ENCODE data around the gene CASKIN1. TPM values are rescaled to one million over a fixed set of nuclear protein-coding genes. Genes with fewer than 3 reads are reported as not detected.
"Not testable (repeated sequence)": the region's sequence is repeated elsewhere in the genome, so short reads cannot be mapped to it uniquely, and the experiment has no call there.

CASKIN1 gene
- polyA plus RNA-seq, 3 donors: not detected

DNA sequence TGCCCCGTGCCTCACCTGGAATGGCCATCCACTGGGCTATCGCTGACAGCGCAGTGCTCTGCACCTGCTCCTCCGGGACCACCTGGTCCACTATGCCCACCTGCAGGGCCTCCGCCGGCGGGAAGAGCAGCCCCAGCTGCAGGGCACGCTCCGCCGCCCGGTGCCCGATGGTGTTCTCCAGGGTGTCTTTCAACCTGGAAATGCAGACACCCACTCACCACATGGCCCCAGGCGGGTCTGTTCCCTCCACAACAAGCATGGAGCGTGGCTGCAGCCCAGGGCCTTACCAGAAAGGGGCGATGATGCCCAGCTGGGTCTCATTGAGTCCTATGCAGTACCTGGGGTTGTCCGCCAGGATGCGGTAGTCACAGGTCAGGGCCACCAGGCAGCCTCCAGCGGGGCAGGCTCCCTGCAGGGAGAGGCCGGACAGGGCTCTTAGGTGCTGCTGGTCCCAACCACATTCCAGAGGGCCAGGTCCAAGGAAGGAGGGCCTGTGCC is 46.7 kb upstream of the CASKIN1 start:
- H4K20me1 ChIP-seq (ENCODE audit: insufficient read depth, low read length): peaks cover 8% of the 10 kb centered on the region
- no peak overlapping the region for H2AFZ ChIP-seq (ENCODE audit: insufficient read depth, low read depth, low read length, poor library complexity, severe bottlenecking)
- H3K9ac ChIP-seq (ENCODE audit: insufficient read depth, low read length, poor library complexity, severe bottlenecking): no peak overlapping the region
- H3K36me3 ChIP-seq (replicated peaks in 1 of 2; ENCODE audit: control insufficient read depth in 1 of 2, insufficient read depth in 2 of 2, low read length in 2 of 2): peaks cover 47 to 55% of the 10 kb centered on the region in 2 donors
- no peak for DNase-seq
- peaks cover 42 to 74% of the 10 kb centered on the region in 2 donors for H3K36me3 Mint-ChIP-seq
- H3K27me3 ChIP-seq (ENCODE audit: control insufficient read depth in 2 of 2, insufficient read depth in 2 of 2, low read length in 2 of 2): peaks cover 0 to 8% of the 10 kb centered on the region in 2 donors
- H3K79me2 ChIP-seq (ENCODE audit: insufficient read depth, low read length): no peaks in the 10 kb centered on the region
- H3K27ac Mint-ChIP-seq: no peak overlapping the region
- H3K4me3 Mint-ChIP-seq: no peak overlapping the region
- no peak overlapping the region for H3K4me2 ChIP-seq (replicated peaks; ENCODE audit: extremely low read depth, low read length, poor library complexity, severe bottlenecking)
- 98% methylated on average over 19 of the region's 19 CpGs for WGBS (ENCODE audit: insufficient coverage)
- H3K27me3 Mint-ChIP-seq (ENCODE audit: low read depth in 3 of 3): peaks cover 11 to 14% (median 11%) of the 10 kb centered on the region in 3 donors
- no peak overlapping the region for H3K27ac ChIP-seq (ENCODE audit: low read depth in 1 of 2, low read length in 2 of 2)
- H3K9me3 ChIP-seq (replicated peaks in 1 of 2; ENCODE audit: control insufficient read depth in 1 of 2, insufficient read depth in 1 of 2, low read length in 2 of 2): no peaks in the 10 kb centered on the region
- peaks cover 3% of the 10 kb centered on the region for H3K4me1 Mint-ChIP-seq
- no peaks in the 10 kb centered on the region for H3K4me1 ChIP-seq (ENCODE audit: control insufficient read depth in 1 of 2, insufficient read depth in 2 of 2, low read length in 2 of 2)
- H3K4me3 ChIP-seq (replicated peaks in 1 of 3; ENCODE audit: low read depth in 2 of 3, low read length in 3 of 3): no peak overlapping the region
- intact Hi-C loops (cut with micrococcal nuclease): loop anchor here in 1 of 2 donors (10.0 kb wide), 1 partner anchor 238 kb away; the partner anchor contains the start of gene ZNF598
- TF ChIP-seq, protein P1, sequence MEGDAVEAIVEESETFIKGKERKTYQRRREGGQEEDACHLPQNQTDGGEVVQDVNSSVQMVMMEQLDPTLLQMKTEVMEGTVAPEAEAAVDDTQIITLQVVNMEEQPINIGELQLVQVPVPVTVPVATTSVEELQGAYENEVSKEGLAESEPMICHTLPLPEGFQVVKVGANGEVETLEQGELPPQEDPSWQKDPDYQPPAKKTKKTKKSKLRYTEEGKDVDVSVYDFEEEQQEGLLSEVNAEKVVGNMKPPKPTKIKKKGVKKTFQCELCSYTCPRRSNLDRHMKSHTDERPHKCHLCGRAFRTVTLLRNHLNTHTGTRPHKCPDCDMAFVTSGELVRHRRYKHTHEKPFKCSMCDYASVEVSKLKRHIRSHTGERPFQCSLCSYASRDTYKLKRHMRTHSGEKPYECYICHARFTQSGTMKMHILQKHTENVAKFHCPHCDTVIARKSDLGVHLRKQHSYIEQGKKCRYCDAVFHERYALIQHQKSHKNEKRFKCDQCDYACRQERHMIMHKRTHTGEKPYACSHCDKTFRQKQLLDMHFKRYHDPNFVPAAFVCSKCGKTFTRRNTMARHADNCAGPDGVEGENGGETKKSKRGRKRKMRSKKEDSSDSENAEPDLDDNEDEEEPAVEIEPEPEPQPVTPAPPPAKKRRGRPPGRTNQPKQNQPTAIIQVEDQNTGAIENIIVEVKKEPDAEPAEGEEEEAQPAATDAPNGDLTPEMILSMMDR (IDR thresholded peaks at IDR 0.05): no peak
- peaks cover 0 to 3% (median 0%) of the 10 kb centered on the region in 7 donors for H3K9me3 Mint-ChIP-seq

DNA sequence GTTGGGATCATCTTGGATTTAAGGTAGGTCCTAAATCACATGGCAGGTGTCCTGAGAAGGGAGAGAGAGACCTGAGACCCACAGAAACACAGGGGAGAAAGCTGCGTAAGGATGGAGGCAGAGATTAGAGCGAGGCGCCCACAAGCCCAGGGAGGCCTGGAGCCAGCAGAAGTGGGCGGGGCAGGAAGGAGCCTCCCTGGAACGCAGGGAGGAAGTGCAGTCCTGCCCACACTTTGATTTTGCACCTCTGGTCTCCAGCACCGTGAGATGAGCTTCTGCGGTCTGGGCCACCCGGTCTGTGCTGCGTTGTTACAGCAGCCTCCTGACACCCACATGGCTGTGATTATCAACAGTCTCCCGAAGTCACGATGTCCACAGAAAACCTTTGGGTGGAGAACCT is 46.2 kb upstream of the CASKIN1 start:
- Mint-ChIP-seq H3K27ac (peak overlapping the region in 1 of 7 donors; percentile 54), H3K9me3 (peaks cover 0 to 3% (median 0%) of the 10 kb centered on the region in 7 donors), H3K36me3 (peaks cover 42 to 72% of the 10 kb centered on the region in 2 donors), H3K4me3 (no peak overlapping the region), H3K4me1 (peaks cover 3% of the 10 kb centered on the region), H3K27me3 (ENCODE audit: low read depth in 3 of 3) (peaks cover 12 to 19% (median 14%) of the 10 kb centered on the region in 3 donors)
- intact Hi-C loops (cut with micrococcal nuclease): loop anchor here in 1 of 2 donors (10.0 kb wide), 1 partner anchor 238 kb away; the partner anchor contains the start of gene ZNF598
- H3K36me3 ChIP-seq (replicated peaks in 1 of 2; ENCODE audit: control insufficient read depth in 1 of 2, insufficient read depth in 2 of 2, low read length in 2 of 2): peaks cover 47 to 55% of the 10 kb centered on the region in 2 donors
- no peaks in the 10 kb centered on the region for H3K4me1 ChIP-seq (ENCODE audit: control insufficient read depth in 1 of 2, insufficient read depth in 2 of 2, low read length in 2 of 2)
- peaks cover 5 to 13% of the 10 kb centered on the region in 2 donors for H3K27me3 ChIP-seq (ENCODE audit: control insufficient read depth in 2 of 2, insufficient read depth in 2 of 2, low read length in 2 of 2)
- H2AFZ ChIP-seq (ENCODE audit: insufficient read depth, low read depth, low read length, poor library complexity, severe bottlenecking): no peak overlapping the region
- no peaks in the 10 kb centered on the region for H3K9me3 ChIP-seq (replicated peaks in 1 of 2; ENCODE audit: control insufficient read depth in 1 of 2, insufficient read depth in 1 of 2, low read length in 2 of 2)
- H4K20me1 ChIP-seq (ENCODE audit: insufficient read depth, low read length): peaks cover 12% of the 10 kb centered on the region
- WGBS (ENCODE audit: insufficient coverage): 82% methylated on average over 11 of the region's 11 CpGs
- H3K4me2 ChIP-seq (replicated peaks; ENCODE audit: extremely low read depth, low read length, poor library complexity, severe bottlenecking): no peak overlapping the region
- no peak overlapping the region for H3K9ac ChIP-seq (ENCODE audit: insufficient read depth, low read length, poor library complexity, severe bottlenecking)
- no peak for DNase-seq
- TF ChIP-seq, protein P1 (IDR thresholded peaks at IDR 0.05): no peak
- H3K4me3 ChIP-seq (replicated peaks in 1 of 3; ENCODE audit: low read depth in 2 of 3, low read length in 3 of 3): no peak overlapping the region
- no peaks in the 10 kb centered on the region for H3K79me2 ChIP-seq (ENCODE audit: insufficient read depth, low read length)
- no peak overlapping the region for H3K27ac ChIP-seq (ENCODE audit: low read depth in 1 of 2, low read length in 2 of 2)

DNA sequence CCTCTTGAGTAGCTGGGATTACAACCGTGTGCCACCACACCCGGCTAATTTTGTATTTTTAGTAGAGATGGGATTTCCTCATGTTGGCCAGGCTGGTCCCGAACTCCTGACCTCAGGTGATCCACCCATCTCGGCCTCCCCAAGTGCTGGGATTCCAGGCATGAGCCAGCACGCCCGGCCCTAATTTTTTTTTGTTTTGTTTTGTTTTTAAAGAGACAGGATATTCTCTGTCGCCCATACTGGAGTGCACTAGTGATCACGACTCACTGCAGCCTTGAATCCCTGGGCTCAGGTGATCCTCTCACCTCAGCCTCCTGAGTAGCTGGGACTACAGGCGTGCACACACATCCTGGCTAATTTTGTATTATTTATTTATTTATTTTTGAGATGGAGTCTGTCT is 43.9 kb upstream of the CASKIN1 start:
- not testable (repeated sequence) for H3K27ac ChIP-seq (ENCODE audit: low read depth in 1 of 2, low read length in 2 of 2); H3K9ac ChIP-seq (ENCODE audit: insufficient read depth, low read length, poor library complexity, severe bottlenecking); H3K4me3 Mint-ChIP-seq; H2AFZ ChIP-seq (ENCODE audit: insufficient read depth, low read depth, low read length, poor library complexity, severe bottlenecking); DNase-seq; H3K4me2 ChIP-seq (replicated peaks; ENCODE audit: extremely low read depth, low read length, poor library complexity, severe bottlenecking); H3K27ac Mint-ChIP-seq; H3K4me1 Mint-ChIP-seq; H3K4me3 ChIP-seq (replicated peaks in 1 of 3; ENCODE audit: low read depth in 2 of 3, low read length in 3 of 3); H3K79me2 ChIP-seq (ENCODE audit: insufficient read depth, low read length); H3K4me1 ChIP-seq (ENCODE audit: control insufficient read depth in 1 of 2, insufficient read depth in 2 of 2, low read length in 2 of 2); H3K9me3 Mint-ChIP-seq; H3K9me3 ChIP-seq (replicated peaks in 1 of 2; ENCODE audit: control insufficient read depth in 1 of 2, insufficient read depth in 1 of 2, low read length in 2 of 2)
- H4K20me1 ChIP-seq (ENCODE audit: insufficient read depth, low read length): peaks cover 22% of the 10 kb centered on the region
- peaks cover 35 to 44% of the 10 kb centered on the region in 2 donors for H3K36me3 ChIP-seq (replicated peaks in 1 of 2; ENCODE audit: control insufficient read depth in 1 of 2, insufficient read depth in 2 of 2, low read length in 2 of 2)
- 92% methylated on average over 4 of the region's 9 CpGs for WGBS (ENCODE audit: insufficient coverage)
- Mint-ChIP-seq H3K27me3 (ENCODE audit: low read depth in 3 of 3) (peaks cover 30 to 42% (median 33%) of the 10 kb centered on the region in 3 donors), H3K36me3 (peaks cover 36 to 61% of the 10 kb centered on the region in 2 donors)
- intact Hi-C loops (cut with micrococcal nuclease): loop anchor here in 1 of 2 donors (10.0 kb wide), 1 partner anchor 236 kb away; the partner anchor contains the start of gene ZNF598
- peaks cover 18 to 36% of the 10 kb centered on the region in 2 donors for H3K27me3 ChIP-seq (ENCODE audit: control insufficient read depth in 2 of 2, insufficient read depth in 2 of 2, low read length in 2 of 2)

All from CD14-positive monocyte (primary cell).